Type B pancreatic cell (in vitro differentiated cells): ENCODE measurements around the gene WNT7A. TPM values are rescaled to one million over a fixed set of nuclear protein-coding genes. Genes with fewer than 3 reads are reported as not detected.
A peak's percentile ranks its signal among the peaks of the same experiment; 100 is the strongest.
"Not testable (repeated sequence)": the region's sequence is repeated elsewhere in the genome, so short reads cannot be mapped to it uniquely, and the experiment has no call there.

ENCODE experiments used
- DNase-seq: peaks from one replicate; pipeline ENCODE4 v3.0.0; 2021; ENCODE audit warnings: mixed read lengths; ENCODE audit not compliant: unreplicated experiment; ENCODE audit errors: extremely low spot score
- H3K27ac Mint-ChIP-seq: 2 replicates; pipeline ENCODE4 v1.8.0; 2021; ENCODE audit warnings: mild to moderate bottlenecking, mixed read lengths
- H3K27me3 Mint-ChIP-seq: 2 replicates; pipeline ENCODE4 v1.8.0; 2021; ENCODE audit warnings: mixed read lengths
- H3K36me3 Mint-ChIP-seq: 2 replicates; pipeline ENCODE4 v1.8.0; 2021; ENCODE audit warnings: mixed read lengths
- H3K4me1 Mint-ChIP-seq: one replicate; pipeline ENCODE4 v1.8.0; 2021; ENCODE audit warnings: mixed read lengths; ENCODE audit not compliant: unreplicated experiment
- H3K4me3 Mint-ChIP-seq: 2 replicates; pipeline ENCODE4 v1.8.0; 2021; ENCODE audit warnings: mild to moderate bottlenecking, mixed read lengths
- H3K9me3 Mint-ChIP-seq: 2 replicates; pipeline ENCODE4 v1.8.0; 2021; ENCODE audit warnings: mixed read lengths
- total RNA-seq: library from RNA; stranded (reverse); gene quantifications from 2 replicates; pipeline ENCODE4 v1.2.1, GENCODE V29; 2021; ENCODE audit warnings: low replicate concordance
- TF ChIP-seq, protein P1 (sequence below): fragments of 200-600 bp; sonication (generic); conservative IDR thresholded peaks from 2 replicates; pipeline ENCODE4 v1.5.0; 2021; ENCODE audit warnings: antibody characterized with exemption, mild to moderate bottlenecking

Gene WNT7A
- total RNA-seq, 1 donor from 2014 or later = 3.4 TPM

DNA sequence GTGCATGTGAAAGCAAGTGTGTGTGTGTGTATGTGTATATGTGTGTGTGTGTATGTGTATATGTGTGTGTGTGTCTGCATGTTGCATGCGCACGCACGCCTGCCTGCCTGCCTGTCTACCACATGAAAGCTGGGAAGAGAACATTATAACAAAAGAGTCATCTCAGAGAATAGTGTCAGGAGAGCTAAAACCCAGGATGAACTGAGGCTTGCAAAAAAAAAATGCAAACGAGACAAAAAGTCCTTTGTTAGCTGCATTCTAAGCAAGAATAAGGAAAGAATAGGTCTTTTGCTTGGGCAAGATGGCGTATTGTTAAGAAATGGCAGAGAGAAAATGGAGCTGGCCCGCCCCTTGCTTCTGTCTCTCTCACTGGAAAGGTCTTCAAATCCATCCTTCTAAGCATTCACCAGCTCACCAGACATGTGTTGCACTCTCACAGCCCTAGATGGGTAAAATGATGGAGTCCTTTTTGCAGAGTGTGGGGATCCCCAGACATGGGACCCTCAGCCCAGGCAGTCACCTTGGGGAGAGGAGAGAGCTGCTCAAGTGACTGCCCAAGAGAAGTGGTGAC, 16.4 kb downstream of the WNT7A start:
- Mint-ChIP-seq H3K4me1 (no peaks in the 10 kb centered on the region), H3K36me3 (no peaks in the 10 kb centered on the region), H3K27ac (no peak overlapping the region)

GRCh38 chr3:13861461-13861860, 18.4 kb downstream of the WNT7A start:
- H3K4me3 Mint-ChIP-seq = no peak overlapping the region
- H3K27me3 Mint-ChIP-seq = peaks cover 58% of the 10 kb centered on the region
- H3K9me3 Mint-ChIP-seq = no peaks in the 10 kb centered on the region
- DNase-seq = no peak
- H3K27ac Mint-ChIP-seq = no peak overlapping the region
- TF ChIP-seq, protein P1, sequence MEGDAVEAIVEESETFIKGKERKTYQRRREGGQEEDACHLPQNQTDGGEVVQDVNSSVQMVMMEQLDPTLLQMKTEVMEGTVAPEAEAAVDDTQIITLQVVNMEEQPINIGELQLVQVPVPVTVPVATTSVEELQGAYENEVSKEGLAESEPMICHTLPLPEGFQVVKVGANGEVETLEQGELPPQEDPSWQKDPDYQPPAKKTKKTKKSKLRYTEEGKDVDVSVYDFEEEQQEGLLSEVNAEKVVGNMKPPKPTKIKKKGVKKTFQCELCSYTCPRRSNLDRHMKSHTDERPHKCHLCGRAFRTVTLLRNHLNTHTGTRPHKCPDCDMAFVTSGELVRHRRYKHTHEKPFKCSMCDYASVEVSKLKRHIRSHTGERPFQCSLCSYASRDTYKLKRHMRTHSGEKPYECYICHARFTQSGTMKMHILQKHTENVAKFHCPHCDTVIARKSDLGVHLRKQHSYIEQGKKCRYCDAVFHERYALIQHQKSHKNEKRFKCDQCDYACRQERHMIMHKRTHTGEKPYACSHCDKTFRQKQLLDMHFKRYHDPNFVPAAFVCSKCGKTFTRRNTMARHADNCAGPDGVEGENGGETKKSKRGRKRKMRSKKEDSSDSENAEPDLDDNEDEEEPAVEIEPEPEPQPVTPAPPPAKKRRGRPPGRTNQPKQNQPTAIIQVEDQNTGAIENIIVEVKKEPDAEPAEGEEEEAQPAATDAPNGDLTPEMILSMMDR = no peak
- no peaks in the 10 kb centered on the region for H3K4me1 Mint-ChIP-seq
- H3K36me3 Mint-ChIP-seq = no peaks in the 10 kb centered on the region

More for the DNA sequence above, 16.4 kb downstream of the WNT7A start:
- DNase-seq = no peak
- no peaks in the 10 kb centered on the region for H3K9me3 Mint-ChIP-seq
- TF ChIP-seq, protein P1 = no peak
- peaks cover 65% of the 10 kb centered on the region for H3K27me3 Mint-ChIP-seq
- no peak overlapping the region for H3K4me3 Mint-ChIP-seq

DNA sequence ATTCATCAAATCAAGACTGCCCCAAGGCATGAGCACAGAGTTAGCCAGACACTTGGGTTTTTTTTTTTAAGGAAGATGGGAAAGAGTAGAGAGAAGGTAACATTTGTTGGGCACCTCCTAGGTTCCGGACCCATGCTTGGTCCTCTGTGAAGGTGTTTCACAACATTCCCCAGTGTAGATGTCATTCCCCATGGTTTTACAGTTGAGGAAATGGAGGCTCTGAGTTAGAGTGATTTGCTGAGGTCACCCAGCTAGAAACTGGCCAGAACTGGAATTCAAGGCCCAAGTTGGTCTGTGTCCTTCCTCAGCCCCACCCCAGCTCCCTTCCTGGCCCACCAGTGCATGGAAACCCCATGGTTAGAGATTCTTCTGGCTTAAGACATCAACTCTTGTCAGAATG, 19.9 kb downstream of the WNT7A start:
- Mint-ChIP-seq H3K4me3 (no peak overlapping the region), H3K27me3 (peaks cover 52% of the 10 kb centered on the region), H3K9me3 (no peaks in the 10 kb centered on the region), H3K36me3 (no peaks in the 10 kb centered on the region), H3K4me1 (no peaks in the 10 kb centered on the region), H3K27ac (peak overlapping the region; percentile 11)
- TF ChIP-seq, protein P1 = no peak
- DNase-seq = no peak

DNA sequence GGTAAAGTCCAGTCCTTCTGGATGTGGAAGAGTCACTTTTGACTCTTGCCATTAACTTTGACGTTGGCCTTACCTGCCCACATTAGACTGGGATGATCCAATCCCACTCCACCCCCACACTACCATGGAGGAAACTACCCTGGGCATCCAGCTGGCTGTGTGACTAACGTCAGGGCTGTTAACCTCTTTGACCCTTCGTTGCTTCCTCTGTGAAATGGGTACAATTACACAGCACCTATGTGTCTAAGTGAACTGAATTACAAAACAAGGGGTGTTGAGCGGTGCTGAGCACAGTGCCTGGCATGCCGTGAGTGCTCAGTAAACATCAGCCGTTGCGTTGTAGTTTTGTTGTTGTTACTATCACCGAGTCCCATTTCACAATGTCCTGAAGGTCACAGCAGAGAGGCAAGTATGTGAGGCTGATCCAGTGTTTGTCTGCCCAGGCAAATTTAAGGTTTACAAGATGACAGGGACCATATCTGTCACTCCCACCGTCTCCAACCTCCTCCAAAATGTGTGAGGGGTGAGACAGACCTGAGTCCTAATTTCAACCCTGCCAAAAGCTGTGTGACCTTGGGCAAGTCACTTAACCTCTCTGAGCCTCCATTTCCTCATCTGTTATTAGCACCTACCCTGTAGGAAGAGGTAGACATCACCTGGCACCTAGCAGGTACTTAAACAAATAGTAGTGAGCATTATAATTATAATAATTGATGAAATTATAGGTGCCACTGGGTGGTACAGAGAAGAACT, 20.9 kb downstream of the WNT7A start:
- DNase-seq = no peak
- Mint-ChIP-seq H3K36me3 (no peaks in the 10 kb centered on the region), H3K27ac (no peak overlapping the region), H3K4me1 (no peaks in the 10 kb centered on the region), H3K4me3 (no peak overlapping the region), H3K27me3 (peaks cover 43% of the 10 kb centered on the region), H3K9me3 (no peaks in the 10 kb centered on the region)
- TF ChIP-seq, protein P1 = no peak

DNA sequence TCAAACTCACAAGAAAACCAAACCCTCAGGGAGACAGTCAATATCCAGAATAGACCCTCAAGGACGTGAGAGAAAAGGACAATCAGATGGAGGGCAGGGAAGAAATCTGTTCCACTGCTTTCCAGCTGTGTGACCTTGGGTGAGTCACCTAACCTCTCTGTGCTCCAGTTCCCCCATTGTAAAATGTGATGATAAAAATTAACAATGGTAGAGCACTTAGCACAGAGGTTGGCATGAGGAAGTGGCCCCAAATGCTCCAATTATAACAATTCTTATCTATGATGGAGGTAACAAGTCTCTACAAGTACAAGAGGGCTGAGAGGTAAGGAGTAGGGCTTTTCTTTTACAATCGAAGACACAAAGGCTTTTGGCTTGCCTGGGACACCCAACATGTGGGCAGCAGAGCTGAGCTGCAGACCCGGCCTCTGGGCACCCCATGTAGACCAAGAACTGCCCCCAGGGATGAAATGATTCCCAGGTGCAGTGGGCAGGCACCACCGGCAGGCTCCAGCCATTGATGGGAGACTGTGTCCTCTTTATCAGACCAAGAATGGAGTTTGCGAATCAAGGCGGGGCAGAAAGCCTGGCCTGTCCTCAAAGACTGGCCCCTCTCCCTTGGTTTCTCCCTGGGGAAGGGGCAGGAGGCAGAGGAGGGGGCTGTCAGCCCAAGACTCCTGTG, 22.0 kb downstream of the WNT7A start:
- Mint-ChIP-seq H3K27me3 (peaks cover 37% of the 10 kb centered on the region), H3K4me1 (no peaks in the 10 kb centered on the region), H3K4me3 (no peak overlapping the region), H3K27ac (no peak overlapping the region), H3K36me3 (no peaks in the 10 kb centered on the region), H3K9me3 (no peaks in the 10 kb centered on the region)
- no peak for DNase-seq
- TF ChIP-seq, protein P1 = no peak

- H3K4me3 Mint-ChIP-seq, H3K4me1 Mint-ChIP-seq, DNase-seq, H3K9me3 Mint-ChIP-seq, H3K27ac Mint-ChIP-seq, H3K36me3 Mint-ChIP-seq: not testable (repeated sequence)
- H3K27me3 Mint-ChIP-seq = peaks cover 30% of the 10 kb centered on the region
These were observed 23.2 kb downstream of the WNT7A start for GRCh38 chr3:13856628-13857027.
